ENCODE measurements around the gene CSNK2B. TPM values are rescaled to one million over a fixed set of nuclear protein-coding genes. Genes with fewer than 3 reads are reported as not detected.

Gene CSNK2B
- total RNA-seq, 1 experiment from 2014 or later, result 267 TPM

DNA sequence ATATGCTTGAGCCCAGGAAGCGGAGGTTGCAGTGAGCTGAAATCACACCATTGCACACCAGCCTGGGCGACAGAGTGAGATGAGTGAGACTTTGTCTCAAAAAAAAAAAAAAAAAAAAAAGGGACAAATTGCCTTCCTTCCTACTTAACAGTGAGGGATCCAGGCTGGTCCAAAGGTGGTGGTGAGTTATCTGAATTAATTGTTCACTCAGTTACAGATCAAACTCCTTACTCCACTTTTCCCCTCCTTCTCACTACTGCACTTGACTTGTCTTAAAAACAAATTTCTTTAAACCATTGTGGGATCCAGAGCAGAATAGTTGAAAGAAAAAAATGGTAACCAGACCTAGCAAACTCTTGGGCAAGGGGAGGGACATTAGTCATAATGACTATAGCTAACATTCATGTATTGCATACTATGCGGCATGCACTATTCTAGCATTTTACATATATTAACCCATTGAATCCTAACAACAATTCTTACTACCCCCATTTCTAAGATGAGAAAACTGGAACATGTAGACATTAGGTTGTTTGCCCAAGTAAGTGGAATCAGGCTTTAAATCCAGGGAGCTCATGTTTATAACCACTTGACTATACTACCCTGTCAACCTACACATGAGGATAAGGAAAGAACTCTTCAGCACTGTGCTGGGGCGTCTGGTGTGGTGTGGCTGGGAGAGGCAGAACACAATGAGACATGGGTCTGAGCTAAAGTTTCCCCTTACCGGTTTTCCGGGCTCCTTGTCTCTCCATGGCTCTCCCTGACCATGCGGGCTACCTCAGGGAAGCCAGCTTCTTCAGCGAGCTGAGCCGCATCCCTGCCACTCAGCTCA lies 2.5 kb upstream of the CSNK2B start:
- no peak overlapping the region for H3K9ac ChIP-seq (ENCODE audit: low read length)
- CTCF ChIA-PET, result interaction anchor here (0.6 kb wide), 1 partner anchor 78 kb away, joined by 3 read pairs; no protein-coding TSS in a partner anchor

DNA sequence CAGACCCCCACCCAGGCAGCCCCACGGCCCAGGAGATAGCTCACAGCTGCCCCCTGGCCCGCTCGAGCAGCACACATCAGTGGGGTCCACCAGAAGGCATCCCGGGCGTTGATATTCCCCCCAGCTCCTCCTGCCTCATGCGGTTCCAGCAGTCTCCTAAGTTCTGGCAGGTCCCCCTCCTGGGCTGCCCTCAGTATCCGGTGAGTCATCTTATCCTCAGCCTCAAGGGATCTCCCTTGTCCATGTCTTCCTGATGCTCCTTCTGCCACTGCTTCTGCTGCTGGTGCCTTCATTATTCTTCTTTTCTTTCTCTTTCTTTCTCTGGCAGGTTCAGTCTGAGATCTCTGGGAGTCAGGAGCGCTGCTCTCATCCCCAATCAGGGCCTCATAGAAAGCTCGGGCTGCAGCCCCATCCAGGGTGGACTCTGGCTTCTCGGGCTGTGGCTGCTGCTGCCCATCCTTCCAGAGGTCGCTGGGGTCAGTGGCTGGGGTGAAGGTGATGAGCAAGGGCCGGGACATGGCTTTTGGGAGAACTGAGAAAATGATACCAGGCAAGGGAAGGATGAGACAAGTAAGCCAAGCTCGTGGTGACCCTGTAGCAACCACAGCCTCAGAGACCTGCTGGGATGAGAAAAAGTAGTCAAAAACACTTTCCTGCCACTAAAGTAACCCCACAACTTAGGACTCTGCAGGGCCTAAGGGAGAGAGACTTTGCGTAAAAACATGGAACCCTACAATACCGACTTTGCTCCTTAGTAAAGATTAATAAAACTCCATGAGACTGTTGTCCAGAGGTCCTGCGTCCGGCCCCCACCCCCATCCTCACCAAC lies 1.7 kb upstream of the CSNK2B start:
- Histone ChIP-seq H3K27ac (ENCODE audit: low read length) (peak overlapping the region; percentile 93), H3F3A (ENCODE audit: low read length, unreplicated experiment) (no peaks in the 10 kb centered on the region), H3K9me3 (ENCODE audit: low read length) (no peaks in the 10 kb centered on the region), H4K20me1 (ENCODE audit: low read length) (peaks cover under 1% of the 10 kb centered on the region; the same call in 1 of the 2 replicates), H3K27me3 (ENCODE audit: low read length) (no peaks in the 10 kb centered on the region), H3K4me1 (ENCODE audit: insufficient read depth, low read length) (peaks cover 38% of the 10 kb centered on the region), H3K79me2 (ENCODE audit: low read length) (peaks cover 64% of the 10 kb centered on the region), H3K9me2 (replicated peaks; ENCODE audit: low read length) (no peaks in the 10 kb centered on the region), H2AFZ (ENCODE audit: low read length) (peak overlapping the region; percentile 75), H3K36me3 (ENCODE audit: low read depth, low read length) (peaks cover 24% of the 10 kb centered on the region), H3K9ac (ENCODE audit: low read length) (peak overlapping the region; percentile 96), H3K4me3 (ENCODE audit: low read length) (peak overlapping the region; percentile 92), H3K4me2 (ENCODE audit: low read length) (peak overlapping the region; percentile 99)
- TF ChIP-seq, protein P1, sequence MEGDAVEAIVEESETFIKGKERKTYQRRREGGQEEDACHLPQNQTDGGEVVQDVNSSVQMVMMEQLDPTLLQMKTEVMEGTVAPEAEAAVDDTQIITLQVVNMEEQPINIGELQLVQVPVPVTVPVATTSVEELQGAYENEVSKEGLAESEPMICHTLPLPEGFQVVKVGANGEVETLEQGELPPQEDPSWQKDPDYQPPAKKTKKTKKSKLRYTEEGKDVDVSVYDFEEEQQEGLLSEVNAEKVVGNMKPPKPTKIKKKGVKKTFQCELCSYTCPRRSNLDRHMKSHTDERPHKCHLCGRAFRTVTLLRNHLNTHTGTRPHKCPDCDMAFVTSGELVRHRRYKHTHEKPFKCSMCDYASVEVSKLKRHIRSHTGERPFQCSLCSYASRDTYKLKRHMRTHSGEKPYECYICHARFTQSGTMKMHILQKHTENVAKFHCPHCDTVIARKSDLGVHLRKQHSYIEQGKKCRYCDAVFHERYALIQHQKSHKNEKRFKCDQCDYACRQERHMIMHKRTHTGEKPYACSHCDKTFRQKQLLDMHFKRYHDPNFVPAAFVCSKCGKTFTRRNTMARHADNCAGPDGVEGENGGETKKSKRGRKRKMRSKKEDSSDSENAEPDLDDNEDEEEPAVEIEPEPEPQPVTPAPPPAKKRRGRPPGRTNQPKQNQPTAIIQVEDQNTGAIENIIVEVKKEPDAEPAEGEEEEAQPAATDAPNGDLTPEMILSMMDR (conservative IDR thresholded peaks at IDR 0.05; ENCODE audit: low read depth, low read length), result no peak
- TF ChIP-seq EZH2 (IDR thresholded peaks at IDR 0.05; ENCODE audit: low read length, unreplicated experiment), result no peak
- no peak for TF ChIP-seq EZH2phosphoT487 (IDR thresholded peaks at IDR 0.05; ENCODE audit: borderline replicate concordance, low read length)
- DNase-seq (peak; percentile 73), ATAC-seq (peak; percentile 23)
- intact Hi-C loops (cut with micrococcal nuclease), result no loop called here
- POLR2A ChIA-PET (ENCODE audit: unreplicated experiment), result interaction anchor here (0.6 to 0.8 kb wide), 4 partner anchors 72 to 429 kb away, joined by 4 to 6 read pairs (median 5); no protein-coding TSS in a partner anchor
- TSS peak; percentile 24 for BruUV-seq (replicated peaks)
- CTCF ChIA-PET, result interaction anchor here (0.6 kb wide), 1 partner anchor 79 kb away, joined by 3 read pairs; no protein-coding TSS in a partner anchor

More for the DNA sequence above, 2.5 kb upstream of the CSNK2B start:
- no TSS peak for BruUV-seq (replicated peaks)
- intact Hi-C loops (cut with micrococcal nuclease), result no loop called here
- H3K36me3 ChIP-seq (ENCODE audit: low read depth, low read length), result peaks cover 16% of the 10 kb centered on the region
- H3K4me2 ChIP-seq (ENCODE audit: low read length), result peak overlapping the region; percentile 99
- H3K27me3 ChIP-seq (ENCODE audit: low read length), result no peaks in the 10 kb centered on the region
- H3F3A ChIP-seq (ENCODE audit: low read length, unreplicated experiment), result no peaks in the 10 kb centered on the region
- H3K4me3 ChIP-seq (ENCODE audit: low read length), result peak overlapping the region; percentile 92
- ATAC-seq (no peak), DNase-seq (peak; percentile 40)
- H3K27ac ChIP-seq (ENCODE audit: low read length), result peak overlapping the region; percentile 17; the same call in 1 of the 2 replicates
- peaks cover 4% of the 10 kb centered on the region; the same call in 1 of the 2 replicates for H4K20me1 ChIP-seq (ENCODE audit: low read length)
- H3K9me2 ChIP-seq (replicated peaks; ENCODE audit: low read length), result no peaks in the 10 kb centered on the region
- no peaks in the 10 kb centered on the region for H3K9me3 ChIP-seq (ENCODE audit: low read length)
- no peak overlapping the region for H2AFZ ChIP-seq (ENCODE audit: low read length)
- peaks cover 46% of the 10 kb centered on the region for H3K4me1 ChIP-seq (ENCODE audit: insufficient read depth, low read length)
- TF ChIP-seq, protein P1 (conservative IDR thresholded peaks at IDR 0.05; ENCODE audit: low read depth, low read length), result no peak
- TF ChIP-seq EZH2 (IDR thresholded peaks at IDR 0.05; ENCODE audit: low read length, unreplicated experiment) (no peak), EZH2phosphoT487 (IDR thresholded peaks at IDR 0.05; ENCODE audit: borderline replicate concordance, low read length) (no peak)
- POLR2A ChIA-PET (ENCODE audit: unreplicated experiment), result interaction anchor here (0.6 kb wide), 1 partner anchor 164 kb away, joined by 5 read pairs; no protein-coding TSS in a partner anchor
- peaks cover 64% of the 10 kb centered on the region for H3K79me2 ChIP-seq (ENCODE audit: low read length)
